T1000 (cell line): ENCODE data around the gene RAB15.
A peak's percentile ranks its signal among the peaks of the same experiment; 100 is the strongest.
"Not testable (repeated sequence)": the region's sequence is repeated elsewhere in the genome, so short reads cannot be mapped to it uniquely, and the experiment has no call there.

Experiments
- DNase-seq: peaks from one replicate; lab custom pipeline; 2025; ENCODE audit warnings: mixed read lengths; lab: John Stamatoyannopoulos, UW

RAB15 gene

GRCh38 chr14:64937171-64937820, 34.8 kb downstream of the RAB15 start:
- DNase-seq = no peak

- DNase-seq = no peak
These were observed 36.6 kb downstream of the RAB15 start for GRCh38 chr14:64935508-64935907.

- DNase-seq = no peak
These were observed 37.7 kb downstream of the RAB15 start for GRCh38 chr14:64934338-64934929.

- DNase-seq = no peak
These were observed 39.9 kb downstream of the RAB15 start for GRCh38 chr14:64932231-64932630.

GRCh38 chr14:64931123-64931522, 41.0 kb downstream of the RAB15 start:
- DNase-seq = no peak

- DNase-seq = no peak
These were observed 41.9 kb downstream of the RAB15 start for GRCh38 chr14:64930085-64930843.

- no peak for DNase-seq
These were observed 43.1 kb downstream of the RAB15 start for GRCh38 chr14:64929014-64929359.

GRCh38 chr14:64928239-64929013, 43.7 kb downstream of the RAB15 start:
- no peak for DNase-seq

- DNase-seq = no peak
These were observed 45.1 kb downstream of the RAB15 start for GRCh38 chr14:64927031-64927430.

GRCh38 chr14:64926398-64926995, 45.6 kb downstream of the RAB15 start:
- no peak for DNase-seq

GRCh38 chr14:64923015-64923414, 49.1 kb downstream of the RAB15 start:
- DNase-seq = no peak

- DNase-seq = no peak
These were observed 51.7 kb downstream of the RAB15 start for GRCh38 chr14:64920465-64920864.

GRCh38 chr14:64919618-64920017, 52.5 kb downstream of the RAB15 start:
- no peak for DNase-seq

- DNase-seq = no peak
These were observed 52.9 kb downstream of the RAB15 start for GRCh38 chr14:64919215-64919614.

- DNase-seq = no peak
These were observed 53.9 kb downstream of the RAB15 start for GRCh38 chr14:64918216-64918615.

- no peak for DNase-seq
These were observed 56.3 kb downstream of the RAB15 start for GRCh38 chr14:64915797-64916196.

- no peak for DNase-seq
These were observed 57.1 kb downstream of the RAB15 start for GRCh38 chr14:64915029-64915424.

GRCh38 chr14:64914237-64915028, 57.7 kb downstream of the RAB15 start, which contains the start of gene CHURC1:
CHURC1 (plus strand) TSS chr14:64914455; CDS start chr14:64914496, 41 bp downstream.
- DNase-seq = peak; percentile 98

- DNase-seq = not testable (repeated sequence)
These were observed 58.7 kb downstream of the RAB15 start for GRCh38 chr14:64913477-64913876.

- no peak for DNase-seq
These were observed 59.9 kb downstream of the RAB15 start for GRCh38 chr14:64912261-64912660.

GRCh38 chr14:64910847-64911495, 61.2 kb downstream of the RAB15 start:
- DNase-seq = no peak
